Urinary bladder (tissue), 4 donors: ENCODE data around the gene CHCHD6. TPM values are rescaled to one million over a fixed set of nuclear protein-coding genes. Genes with fewer than 3 reads are reported as not detected.
A peak's percentile ranks its signal among the peaks of the same experiment; 100 is the strongest.

Experiments
- DNase-seq: peaks from one replicate; pipeline ENCODE4 v3.0.0-alpha.2; 2015; ENCODE audit errors: extremely low spot score
- H3K27ac ChIP-seq: one replicate; pipeline ENCODE4 v1.5.1; 2013; ENCODE audit warnings: low read depth, mild to moderate bottlenecking, moderate library complexity
- H3K36me3 ChIP-seq: one replicate; pipeline ENCODE4 v1.6.1; 2013; ENCODE audit warnings: mild to moderate bottlenecking, moderate library complexity; ENCODE audit not compliant: insufficient read depth
- H3K4me1 ChIP-seq: one replicate; pipeline ENCODE4 v1.6.1; 2013; ENCODE audit warnings: mild to moderate bottlenecking, moderate library complexity; ENCODE audit not compliant: insufficient read depth
- H3K4me3 ChIP-seq: one replicate; pipeline ENCODE4 v1.5.1; 2013; ENCODE audit warnings: low read depth, low read length
- WGBS: extraction: QIAGEN DNeasy Blood & Tissue Kit; methylation state at CpG from one replicate; pipeline ENCODE4 v1.1.7; 2013; 5-methylcytosine and 5-hydroxymethylcytosine counted together
- polyA plus RNA-seq: library from polyadenylated mRNA; stranded (reverse); fragments of 200-250 nt; gene quantifications from one replicate; pipeline ENCODE4 v1.2.3, GENCODE V29; 2013
- total RNA-seq: library from RNA; depleted of rRNA; stranded (reverse); fragments of >200 nt; gene quantifications from one replicate; pipeline ENCODE4 v1.2.3, GENCODE V29; 2014
- donor health status: healthy with polysubstance abuse.
- donor health status: healthy.

The CHCHD6 gene
- total and polyA plus RNA-seq, 2 donors = 5.4 to 20.9 TPM

GRCh38 chr3:126989316-126990023 lies 285.4 kb downstream of the CHCHD6 start:
- Histone ChIP-seq H3K4me1 (no peaks in the 10 kb centered on the region), H3K36me3 (no peaks in the 10 kb centered on the region)

GRCh38 chr3:126990024-126990700 lies 286.1 kb downstream of the CHCHD6 start:
- DNase-seq = no peak
- no peak overlapping the region for H3K4me3 ChIP-seq
- H3K4me1 ChIP-seq = no peaks in the 10 kb centered on the region
- no peak overlapping the region for H3K27ac ChIP-seq
- H3K36me3 ChIP-seq = no peaks in the 10 kb centered on the region
- WGBS = 94% methylated on average over 10 of the region's 10 CpGs

More at GRCh38 chr3:126989316-126990023, 285.4 kb downstream of the CHCHD6 start:
- Histone ChIP-seq H3K4me3 (no peak overlapping the region), H3K27ac (no peak overlapping the region)
- DNase-seq = no peak
- 90% methylated on average over 36 of the region's 36 CpGs for WGBS

GRCh38 chr3:126990890-126991289 lies 286.9 kb downstream of the CHCHD6 start:
- H3K4me1 ChIP-seq = no peaks in the 10 kb centered on the region
- no peak overlapping the region for H3K4me3 ChIP-seq
- no peak overlapping the region for H3K27ac ChIP-seq
- WGBS = 92% methylated on average over 5 of the region's 5 CpGs
- DNase-seq = no peak
- no peaks in the 10 kb centered on the region for H3K36me3 ChIP-seq

GRCh38 chr3:126991366-126992200 lies 287.5 kb downstream of the CHCHD6 start:
- 89% methylated on average over 24 of the region's 24 CpGs for WGBS
- no peak overlapping the region for H3K27ac ChIP-seq

GRCh38 chr3:126992216-126992615 lies 288.2 kb downstream of the CHCHD6 start:
- 97% methylated on average over 7 of the region's 7 CpGs for WGBS
- Histone ChIP-seq H3K4me1 (no peaks in the 10 kb centered on the region), H3K27ac (no peak overlapping the region), H3K36me3 (no peaks in the 10 kb centered on the region), H3K4me3 (no peak overlapping the region)
- no peak for DNase-seq

More at GRCh38 chr3:126991366-126992200, 287.5 kb downstream of the CHCHD6 start:
- Histone ChIP-seq H3K4me3 (no peak overlapping the region), H3K4me1 (no peaks in the 10 kb centered on the region), H3K36me3 (no peaks in the 10 kb centered on the region)
- DNase-seq = no peak

- Histone ChIP-seq H3K4me3 (no peak overlapping the region), H3K36me3 (no peaks in the 10 kb centered on the region), H3K27ac (no peak overlapping the region), H3K4me1 (no peaks in the 10 kb centered on the region)
- DNase-seq = no peak
- WGBS = 89% methylated on average over 8 of the region's 8 CpGs
Measured at GRCh38 chr3:126992776-126993175, 288.7 kb downstream of the CHCHD6 start.

GRCh38 chr3:126993436-126993835 lies 289.4 kb downstream of the CHCHD6 start:
- H3K27ac ChIP-seq = no peak overlapping the region
- DNase-seq = no peak
- no peaks in the 10 kb centered on the region for H3K36me3 ChIP-seq
- no peaks in the 10 kb centered on the region for H3K4me1 ChIP-seq
- no peak overlapping the region for H3K4me3 ChIP-seq
- 96% methylated on average over 9 of the region's 9 CpGs for WGBS

- H3K4me1 ChIP-seq = no peaks in the 10 kb centered on the region
- WGBS = 57% methylated on average over 10 of the region's 10 CpGs
- DNase-seq = no peak
- H3K36me3 ChIP-seq = no peaks in the 10 kb centered on the region
- H3K27ac ChIP-seq = no peak overlapping the region
- no peak overlapping the region for H3K4me3 ChIP-seq
Measured at GRCh38 chr3:126994661-126995245, 290.7 kb downstream of the CHCHD6 start.

GRCh38 chr3:126995254-126995780 lies 291.3 kb downstream of the CHCHD6 start:
- Histone ChIP-seq H3K4me3 (no peak overlapping the region), H3K4me1 (no peaks in the 10 kb centered on the region), H3K36me3 (no peaks in the 10 kb centered on the region), H3K27ac (no peak overlapping the region)
- DNase-seq = peak; percentile 51
- 76% methylated on average over 12 of the region's 12 CpGs for whole genome bisulfite sequencing

GRCh38 chr3:126995926-126996512 lies 292.0 kb downstream of the CHCHD6 start:
- H3K36me3 ChIP-seq = no peaks in the 10 kb centered on the region
- H3K27ac ChIP-seq = no peak overlapping the region
- no peak overlapping the region for H3K4me3 ChIP-seq
- no peaks in the 10 kb centered on the region for H3K4me1 ChIP-seq
- WGBS = 88% methylated on average over 11 of the region's 11 CpGs
- no peak for DNase-seq

GRCh38 chr3:126996905-126997304 lies 292.9 kb downstream of the CHCHD6 start:
- H3K4me1 ChIP-seq = no peaks in the 10 kb centered on the region

GRCh38 chr3:126997455-126998038 lies 293.5 kb downstream of the CHCHD6 start:
- no peaks in the 10 kb centered on the region for H3K4me1 ChIP-seq
- H3K27ac ChIP-seq = no peak overlapping the region
- DNase-seq = no peak
- H3K4me3 ChIP-seq = no peak overlapping the region
- WGBS = 91% methylated on average over 19 of the region's 19 CpGs
- H3K36me3 ChIP-seq = no peaks in the 10 kb centered on the region

More at GRCh38 chr3:126996905-126997304, 292.9 kb downstream of the CHCHD6 start:
- 92% methylated on average over 7 of the region's 7 CpGs for WGBS
- DNase-seq = no peak
- H3K36me3 ChIP-seq = no peaks in the 10 kb centered on the region
- H3K27ac ChIP-seq = no peak overlapping the region
- H3K4me3 ChIP-seq = no peak overlapping the region
